GM10266 (cell line): ENCODE data around the gene SAMD11.
"Not testable (repeated sequence)": the region's sequence is repeated elsewhere in the genome, so short reads cannot be mapped to it uniquely, and the experiment has no call there.

Source experiments
- DNase-seq: peaks from one replicate; pipeline ENCODE4 v3.0.0; 2012; ENCODE audit errors: extremely low spot score
- CTCF ChIP-seq: IDR thresholded peaks from 2 replicates; pipeline ENCODE4 v1.5.1; 2012; ENCODE audit warnings: mild to moderate bottlenecking, low read depth; ENCODE audit not compliant: control insufficient read depth, insufficient read depth; ENCODE audit errors: missing control alignments

SAMD11 gene

DNA sequence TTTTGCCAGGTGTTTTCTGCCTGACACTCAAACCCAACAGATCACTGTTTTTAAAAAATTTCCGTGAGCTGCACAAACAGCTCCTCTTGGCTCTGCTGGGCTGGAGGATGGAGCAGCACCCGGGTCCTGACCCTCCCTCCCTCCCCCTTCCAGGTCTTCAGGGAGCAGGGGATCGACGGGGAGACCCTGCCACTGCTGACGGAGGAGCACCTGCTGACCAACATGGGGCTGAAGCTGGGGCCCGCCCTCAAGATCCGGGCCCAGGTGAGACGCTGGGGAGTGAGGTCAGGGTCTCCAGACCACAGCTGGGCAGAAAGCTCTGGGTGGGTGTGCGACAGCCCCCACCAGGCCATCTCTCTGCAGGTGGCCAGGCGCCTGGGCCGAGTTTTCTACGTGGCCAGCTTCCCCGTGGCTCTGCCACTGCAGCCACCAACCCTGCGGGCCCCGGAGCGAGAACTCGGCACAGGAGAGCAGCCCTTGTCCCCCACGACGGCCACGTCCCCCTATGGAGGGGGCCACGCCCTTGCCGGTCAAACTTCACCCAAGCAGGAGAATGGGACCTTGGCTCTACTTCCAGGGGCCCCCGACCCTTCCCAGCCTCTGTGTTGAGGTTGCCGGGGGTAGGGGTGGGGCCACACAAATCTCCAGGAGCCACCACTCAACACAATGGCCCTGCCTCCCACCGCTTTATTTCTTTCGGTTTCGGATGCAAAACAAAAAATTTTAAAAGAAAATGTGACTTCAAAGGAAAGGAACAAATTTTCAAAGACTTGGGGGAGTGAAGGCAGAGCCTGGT lies 20.0 kb downstream of the SAMD11 start:
- DNase-seq: no peak
- TF ChIP-seq CTCF: no peak

- no peak for DNase-seq
- no peak for TF ChIP-seq CTCF
Measured at GRCh38 chr1:944341-945325, 20.9 kb downstream of the SAMD11 start.

DNA sequence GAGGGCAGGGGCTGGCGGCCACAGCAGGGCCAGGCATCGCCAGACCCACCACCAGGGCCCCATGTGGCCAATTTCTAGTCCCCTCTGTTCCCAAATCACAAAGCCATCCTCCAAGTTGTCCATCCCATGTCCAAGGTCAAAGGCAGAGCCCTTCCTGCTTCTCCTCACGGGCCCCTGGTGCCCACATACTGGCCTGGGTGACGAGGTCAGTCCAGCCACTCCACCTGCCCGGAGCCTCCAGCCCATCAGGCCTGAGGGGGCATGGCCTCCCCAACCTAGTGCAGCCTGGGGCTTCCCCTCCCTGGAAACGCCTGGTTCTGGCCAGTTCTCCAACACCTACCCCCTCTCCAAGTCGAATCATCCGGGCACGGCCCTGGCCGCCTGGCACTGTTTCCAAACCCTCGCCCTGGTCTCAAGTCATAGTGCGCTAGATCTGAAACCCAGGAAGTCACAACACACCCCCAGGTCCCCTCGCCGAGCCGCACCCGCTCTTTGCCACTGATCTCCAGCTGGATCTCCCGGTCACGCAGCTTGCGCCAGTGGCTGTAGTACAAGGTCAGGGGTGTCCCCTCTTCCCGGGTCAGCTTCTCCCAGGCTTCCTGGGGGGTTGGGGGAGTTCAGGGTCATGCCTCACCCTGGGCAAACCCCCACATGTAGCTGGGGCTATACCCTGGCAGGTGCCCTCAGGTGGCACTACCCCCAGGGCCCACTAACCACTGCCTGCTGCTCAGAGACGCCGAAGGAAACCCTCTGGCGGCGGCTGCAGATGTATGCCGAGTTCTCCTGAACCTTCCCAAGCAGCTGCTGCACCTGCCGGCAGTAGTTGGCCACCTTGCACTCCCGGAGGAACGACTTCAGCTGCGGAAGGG lies 22.2 kb downstream of the SAMD11 start:
- no peak for DNase-seq
- no peak for TF ChIP-seq CTCF

GRCh38 chr1:946811-947210 lies 23.1 kb downstream of the SAMD11 start:
- DNase-seq: not testable (repeated sequence)

DNA sequence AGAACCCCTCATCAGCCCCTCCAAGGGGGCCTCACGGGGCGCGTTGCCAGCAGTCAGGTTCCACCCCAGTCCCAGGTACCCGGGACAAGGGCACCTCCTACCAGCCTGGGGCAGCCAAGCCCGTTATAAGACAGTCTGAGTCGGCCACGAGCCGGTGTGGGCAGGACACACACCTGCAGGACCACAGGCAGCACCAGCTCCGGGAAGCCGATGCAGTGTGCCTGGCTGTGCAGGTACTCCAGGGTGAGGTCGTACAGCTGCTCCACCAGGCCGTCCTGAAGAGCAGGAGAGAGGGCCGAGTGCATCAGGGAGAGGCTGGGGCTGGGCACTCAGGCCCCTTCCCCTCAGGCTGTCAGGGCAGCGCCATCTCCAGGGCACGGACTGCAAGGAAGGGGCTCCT lies 24.2 kb downstream of the SAMD11 start:
- no peak for TF ChIP-seq CTCF
- no peak for DNase-seq

DNA sequence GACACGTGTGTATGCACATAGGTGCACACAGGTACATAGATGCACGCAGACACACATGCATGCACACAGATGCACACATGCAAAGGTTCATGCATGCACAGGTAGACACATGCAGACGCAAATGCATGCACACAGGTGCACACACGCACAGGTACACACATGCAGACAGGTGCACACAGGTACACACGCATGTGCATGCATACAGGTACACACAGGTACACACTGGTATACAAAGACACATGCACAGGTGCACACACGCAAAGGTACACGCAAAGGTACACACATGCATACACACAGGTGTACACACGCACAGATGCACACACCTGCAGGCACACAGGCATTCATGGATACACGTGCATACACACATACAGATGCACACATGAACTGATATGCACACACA lies 26.5 kb downstream of the SAMD11 start:
- no peak for DNase-seq
- no peak for TF ChIP-seq CTCF

GRCh38 chr1:950881-951280 lies 27.2 kb downstream of the SAMD11 start:
- no peak for TF ChIP-seq CTCF
- no peak for DNase-seq
